AG20443 (cell line): ENCODE results near the gene FAT1.
A peak's percentile ranks its signal among the peaks of the same experiment; 100 is the strongest.

ENCODE experiments used
- DNase-seq: peaks from one replicate; pipeline ENCODE4 v3.0.0; 2012; ENCODE audit warnings: low spot score, mixed read lengths

The FAT1 gene

GRCh38 chr4:186724058-186724863 is 605 bp upstream of the FAT1 start:
- peak; percentile 80 for DNase-seq

GRCh38 chr4:186722796-186723291 is 812 bp downstream of the FAT1 start:
- DNase-seq, result no peak

- DNase-seq, result no peak
Observed at GRCh38 chr4:186719925-186720694, 3.5 kb downstream of the FAT1 start.

GRCh38 chr4:186717556-186717955 is 6.1 kb downstream of the FAT1 start:
- no peak for DNase-seq

- DNase-seq, result no peak
Observed at GRCh38 chr4:186715077-186715476, 8.6 kb downstream of the FAT1 start.

- no peak for DNase-seq
Observed at GRCh38 chr4:186714006-186714675, 9.5 kb downstream of the FAT1 start.

GRCh38 chr4:186712690-186713089 is 11.0 kb downstream of the FAT1 start:
- DNase-seq, result no peak

- DNase-seq, result no peak
Observed at GRCh38 chr4:186710521-186711119, 13.0 kb downstream of the FAT1 start.

GRCh38 chr4:186709517-186709916 is 14.1 kb downstream of the FAT1 start:
- no peak for DNase-seq

GRCh38 chr4:186708554-186708953 is 15.1 kb downstream of the FAT1 start:
- DNase-seq, result no peak

- no peak for DNase-seq
Observed at GRCh38 chr4:186707996-186708395, 15.7 kb downstream of the FAT1 start.

- DNase-seq, result no peak
Observed at GRCh38 chr4:186707574-186707973, 16.1 kb downstream of the FAT1 start.

GRCh38 chr4:186704057-186704456 is 19.6 kb downstream of the FAT1 start:
- DNase-seq, result no peak

- DNase-seq, result no peak
Observed at GRCh38 chr4:186703510-186703909, 20.1 kb downstream of the FAT1 start.

- no peak for DNase-seq
Observed at GRCh38 chr4:186702940-186703339, 20.7 kb downstream of the FAT1 start.

- no peak for DNase-seq
Observed at GRCh38 chr4:186702297-186702696, 21.4 kb downstream of the FAT1 start.

GRCh38 chr4:186701788-186702187 is 21.9 kb downstream of the FAT1 start:
- no peak for DNase-seq

GRCh38 chr4:186701273-186701672 is 22.4 kb downstream of the FAT1 start:
- peak; percentile 69 for DNase-seq

GRCh38 chr4:186700746-186701145 is 22.9 kb downstream of the FAT1 start:
- peak; percentile 50 for DNase-seq

- no peak for DNase-seq
Observed at GRCh38 chr4:186699881-186700397, 23.7 kb downstream of the FAT1 start.

GRCh38 chr4:186699298-186699697 is 24.4 kb downstream of the FAT1 start:
- DNase-seq, result no peak

- DNase-seq, result no peak
Observed at GRCh38 chr4:186698525-186698924, 25.1 kb downstream of the FAT1 start.
